Naive thymus-derived CD4-positive, alpha-beta T cell (primary cell): Measurements from ENCODE around the gene MATK. TPM values are rescaled to one million over a fixed set of nuclear protein-coding genes. Genes with fewer than 3 reads are reported as not detected.
"Not testable (repeated sequence)": the region's sequence is repeated elsewhere in the genome, so short reads cannot be mapped to it uniquely, and the experiment has no call there.

ENCODE experiments used
- ATAC-seq: fragments of 150-1000 bp; cut with Tn5 transposase; 2 replicates; pipeline ENCODE4 v1.10.0; 2021; ENCODE audit warnings: mild to moderate bottlenecking, moderate library complexity
- CTCF ChIA-PET: fragments of 350-600 bp; sonication (Branson Sonifier 250); formaldehyde crosslinking; loops from one replicate; lab custom pipeline; 2021; ENCODE audit warnings: antibody characterized with exemption; lab: Charles Lee
- POLR2A ChIA-PET: fragments of 350-600 bp; sonication (Branson Sonifier 250); formaldehyde crosslinking; loops from one replicate; lab custom pipeline; 2021; ENCODE audit warnings: antibody characterized with exemption, inconsistent platforms; lab: Charles Lee
- DNase-seq, 9 donors: peaks; one replicate each; pipeline versions ENCODE4 v3.0.0 to v3.0.0-alpha.2; 2020 to 2022; ENCODE audit warnings: mixed read lengths in 1 of 9
- H3K27ac ChIP-seq: one replicate; pipeline ENCODE4 v1.7.0; 2013; ENCODE audit warnings: mild to moderate bottlenecking, low read depth, low read length, moderate library complexity
- H3K27me3 ChIP-seq, 2 donors: one replicate each; pipeline ENCODE4 v1.7.0; 2013; ENCODE audit warnings: low read length in 2 of 2, mild to moderate bottlenecking in 2 of 2, moderate library complexity in 2 of 2; ENCODE audit not compliant: control insufficient read depth in 2 of 2, insufficient read depth in 2 of 2
- H3K36me3 ChIP-seq, 3 experiments: 1 replicate in 2 of 3; 2 replicates in 1 of 3; pipeline ENCODE4 v1.7.0; 2013; ENCODE audit warnings: low read length in 3 of 3, mild to moderate bottlenecking in 3 of 3, moderate library complexity in 1 of 3; ENCODE audit not compliant: insufficient read depth in 3 of 3, control insufficient read depth in 2 of 3
- H3K4me1 ChIP-seq, 2 donors: one replicate each; pipeline ENCODE4 v1.7.0; 2013; ENCODE audit warnings: low read length in 2 of 2, mild to moderate bottlenecking in 2 of 2, moderate library complexity in 1 of 2; ENCODE audit not compliant: control insufficient read depth in 2 of 2, insufficient read depth in 2 of 2
- H3K4me3 ChIP-seq: 2 replicates; pipeline ENCODE4 v1.7.0; 2013; ENCODE audit warnings: mild to moderate bottlenecking, low read length
- H3K9me3 ChIP-seq, 3 experiments: 1 replicate in 2 of 3; 2 replicates in 1 of 3; pipeline ENCODE4 v1.7.0; 2013; ENCODE audit warnings: low read length in 3 of 3; ENCODE audit not compliant: control insufficient read depth in 2 of 3
- H3K27ac Mint-ChIP-seq, 9 donors: one replicate each; pipeline ENCODE4 v1.8.0; 2020 to 2022; ENCODE audit warnings: mixed read lengths in 9 of 9, mild to moderate bottlenecking in 8 of 9, moderate library complexity in 5 of 9, inconsistent platforms in 2 of 9
- H3K27me3 Mint-ChIP-seq, 5 donors: one replicate each; pipeline ENCODE4 v1.8.0; 2021 to 2022; ENCODE audit warnings: mixed read lengths in 5 of 5, mild to moderate bottlenecking in 1 of 5
- H3K36me3 Mint-ChIP-seq, 5 donors: one replicate each; pipeline ENCODE4 v1.8.0; 2020 to 2022; ENCODE audit warnings: mixed read lengths in 5 of 5, mild to moderate bottlenecking in 3 of 5, inconsistent platforms in 1 of 5
- H3K4me1 Mint-ChIP-seq, 7 donors: one replicate each; pipeline ENCODE4 v1.8.0; 2020 to 2022; ENCODE audit warnings: mixed read lengths in 7 of 7, mild to moderate bottlenecking in 3 of 7, inconsistent platforms in 1 of 7
- H3K4me3 Mint-ChIP-seq, 10 donors: one replicate each; pipeline ENCODE4 v1.8.0; 2020 to 2022; ENCODE audit warnings: mild to moderate bottlenecking in 10 of 10, mixed read lengths in 10 of 10, moderate library complexity in 6 of 10, inconsistent platforms in 2 of 10
- H3K9me3 Mint-ChIP-seq, 11 donors: one replicate each; pipeline ENCODE4 v1.8.0; 2020 to 2022; ENCODE audit warnings: mixed read lengths in 11 of 11, mild to moderate bottlenecking in 4 of 11, inconsistent platforms in 1 of 11, moderate library complexity in 1 of 11
- intact Hi-C, 2 donors: fragments of 100-400 bp; cut with micrococcal nuclease; formaldehyde crosslinking; loops; one replicate each; pipeline ENCODE4 v1.15.1; 2023
- polyA plus RNA-seq, 2 donors: library from polyadenylated mRNA; unstranded; fragments of 300-500 nt; fragmentation: Illumina TruSeq; gene quantifications; one replicate each; pipeline ENCODE4 v1.2.3, GENCODE V29; 2021
- total RNA-seq, 6 experiments: library from RNA in 5 of 6; stranded (reverse) in 5 of 6; gene quantifications; 1 replicate in 5 of 6; 2 replicates in 1 of 6; pipeline ENCODE4 v1.2.3 and lab custom pipeline; 2021 to 2026

The MATK gene
- total and polyA plus RNA-seq, 7 experiments from 2014 or later = 1.6 to 32.6 (median 13.0) TPM

- H3K27ac ChIP-seq = no peak overlapping the region
- Mint-ChIP-seq H3K9me3 (peaks cover 0 to 9% (median 0%) of the 10 kb centered on the region in 11 donors), H3K4me3 (peak overlapping the region in 3 of 10 donors; percentile 35 to 72 (median 51)), H3K27me3 (peaks cover 0 to 5% (median 0%) of the 10 kb centered on the region in 5 donors), H3K27ac (peak overlapping the region in 1 of 9 donors; percentile 82), H3K36me3 (peaks cover 0 to 13% (median 11%) of the 10 kb centered on the region in 5 donors), H3K4me1 (peaks cover 5 to 24% (median 17%) of the 10 kb centered on the region in 7 donors)
- peaks cover 0 to 48% (median 7%) of the 10 kb centered on the region in 3 experiments for H3K36me3 ChIP-seq
- H3K4me1 ChIP-seq = peaks cover 6 to 14% of the 10 kb centered on the region in 2 donors
- ChIA-PET CTCF (no interaction called here), POLR2A (interaction anchor here (0.7 kb wide), 1 partner anchor 610 kb away, joined by 3 read pairs; no protein-coding TSS in a partner anchor)
- intact Hi-C loops = loop anchor here in 1 of 2 donors (10.0 kb wide), 1 partner anchor 212 kb away; the partner anchor contains the start of gene MFSD12
- H3K27me3 ChIP-seq = no peaks in the 10 kb centered on the region
- no peaks in the 10 kb centered on the region for H3K9me3 ChIP-seq
- no peak overlapping the region for H3K4me3 ChIP-seq
- ATAC-seq = no peak
- DNase-seq = no peak
Observed at GRCh38 chr19:3767050-3767449, 19.1 kb downstream of the MATK start.

DNA sequence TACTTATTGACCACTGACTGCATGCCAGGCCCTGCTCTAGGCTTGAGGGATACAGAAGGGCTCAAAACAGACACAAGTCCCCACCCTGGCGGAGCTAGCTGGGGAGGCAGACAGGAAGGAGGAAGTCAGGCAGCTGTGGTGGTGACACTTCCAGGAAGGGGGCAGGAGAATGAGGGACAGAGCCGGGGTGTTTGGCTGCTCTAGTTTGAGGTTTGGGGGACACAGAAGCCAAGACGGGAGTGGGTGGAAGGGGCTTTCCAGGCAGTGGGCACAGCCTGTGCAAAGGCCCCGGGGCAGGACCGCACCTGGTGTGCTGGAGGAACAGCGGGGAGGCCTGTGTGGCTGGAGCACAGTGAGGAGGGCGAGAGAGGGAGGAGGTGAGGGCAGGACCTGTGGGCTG, 19.7 kb downstream of the MATK start:
- H3K27me3 ChIP-seq = no peaks in the 10 kb centered on the region
- no peaks in the 10 kb centered on the region for H3K9me3 ChIP-seq
- Mint-ChIP-seq H3K36me3 (peaks cover 0 to 13% (median 11%) of the 10 kb centered on the region in 5 donors), H3K27ac (peak overlapping the region in 6 of 9 donors; percentile 15 to 83 (median 55)), H3K4me3 (peak overlapping the region in 7 of 10 donors; percentile 21 to 72 (median 50)), H3K27me3 (peaks cover 0 to 5% (median 0%) of the 10 kb centered on the region in 5 donors), H3K9me3 (peaks cover 0 to 9% (median 0%) of the 10 kb centered on the region in 11 donors), H3K4me1 (peaks cover 10 to 29% (median 22%) of the 10 kb centered on the region in 7 donors)
- peaks cover 11 to 19% of the 10 kb centered on the region in 2 donors for H3K4me1 ChIP-seq
- H3K4me3 ChIP-seq = no peak overlapping the region
- ChIA-PET CTCF (interaction anchor here (0.6 kb wide), 1 partner anchor 34 kb away, joined by 3 read pairs; no protein-coding TSS in a partner anchor), POLR2A (interaction anchor here (0.7 kb wide), 1 partner anchor 611 kb away, joined by 3 read pairs; no protein-coding TSS in a partner anchor)
- ATAC-seq = no peak
- peak overlapping the region; percentile 16 for H3K27ac ChIP-seq
- intact Hi-C loops = loop anchor here in 1 of 2 donors (10.0 kb wide), 1 partner anchor 212 kb away; the partner anchor contains the start of gene MFSD12
- no peak for DNase-seq
- peaks cover 0 to 48% (median 7%) of the 10 kb centered on the region in 3 experiments for H3K36me3 ChIP-seq

- H3K27me3 Mint-ChIP-seq, H3K4me3 ChIP-seq, H3K27ac Mint-ChIP-seq, H3K9me3 ChIP-seq, H3K27ac ChIP-seq, H3K9me3 Mint-ChIP-seq, DNase-seq, ATAC-seq, H3K27me3 ChIP-seq, POLR2A ChIA-PET: not testable (repeated sequence)
- H3K4me1 Mint-ChIP-seq = peaks cover 17 to 34% (median 30%) of the 10 kb centered on the region in 7 donors
- intact Hi-C loops = loop anchor here in 1 of 2 donors (10.0 kb wide), 1 partner anchor 211 kb away; the partner anchor contains the start of gene MFSD12
- peaks cover 0 to 13% (median 11%) of the 10 kb centered on the region in 5 donors for H3K36me3 Mint-ChIP-seq
- Histone ChIP-seq H3K4me1 (peaks cover 11 to 24% of the 10 kb centered on the region in 2 donors), H3K36me3 (peaks cover 0 to 48% (median 7%) of the 10 kb centered on the region in 3 experiments)
- H3K4me3 Mint-ChIP-seq = peak overlapping the region in 1 of 10 donors; percentile 72
- CTCF ChIA-PET = interaction anchor here (0.6 kb wide), 1 partner anchor 35 kb away, joined by 3 read pairs; no protein-coding TSS in a partner anchor
Observed at GRCh38 chr19:3765757-3766156, 20.4 kb downstream of the MATK start.

- no peaks in the 10 kb centered on the region for H3K27me3 ChIP-seq
- Mint-ChIP-seq H3K9me3 (peaks cover 0 to 8% (median 0%) of the 10 kb centered on the region in 11 donors), H3K4me3 (peak overlapping the region in 1 of 10 donors; percentile 72), H3K4me1 (peaks cover 17 to 40% (median 34%) of the 10 kb centered on the region in 7 donors), H3K36me3 (peaks cover 0 to 13% (median 11%) of the 10 kb centered on the region in 5 donors), H3K27me3 (peaks cover 0 to 5% (median 0%) of the 10 kb centered on the region in 5 donors), H3K27ac (no peak overlapping the region)
- intact Hi-C loops = loop anchor here in 1 of 2 donors (10.0 kb wide), 1 partner anchor 210 kb away; the partner anchor contains the start of gene MFSD12
- no peak overlapping the region for H3K27ac ChIP-seq
- H3K4me3 ChIP-seq = no peak overlapping the region
- no peaks in the 10 kb centered on the region for H3K9me3 ChIP-seq
- POLR2A ChIA-PET = no interaction called here
- H3K4me1 ChIP-seq = peaks cover 14 to 28% of the 10 kb centered on the region in 2 donors
- CTCF ChIA-PET = no interaction called here
- peaks cover 0 to 47% (median 7%) of the 10 kb centered on the region in 3 experiments for H3K36me3 ChIP-seq
- ATAC-seq = no peak
- DNase-seq = no peak
Observed at GRCh38 chr19:3765121-3765520, 21.1 kb downstream of the MATK start.

DNA sequence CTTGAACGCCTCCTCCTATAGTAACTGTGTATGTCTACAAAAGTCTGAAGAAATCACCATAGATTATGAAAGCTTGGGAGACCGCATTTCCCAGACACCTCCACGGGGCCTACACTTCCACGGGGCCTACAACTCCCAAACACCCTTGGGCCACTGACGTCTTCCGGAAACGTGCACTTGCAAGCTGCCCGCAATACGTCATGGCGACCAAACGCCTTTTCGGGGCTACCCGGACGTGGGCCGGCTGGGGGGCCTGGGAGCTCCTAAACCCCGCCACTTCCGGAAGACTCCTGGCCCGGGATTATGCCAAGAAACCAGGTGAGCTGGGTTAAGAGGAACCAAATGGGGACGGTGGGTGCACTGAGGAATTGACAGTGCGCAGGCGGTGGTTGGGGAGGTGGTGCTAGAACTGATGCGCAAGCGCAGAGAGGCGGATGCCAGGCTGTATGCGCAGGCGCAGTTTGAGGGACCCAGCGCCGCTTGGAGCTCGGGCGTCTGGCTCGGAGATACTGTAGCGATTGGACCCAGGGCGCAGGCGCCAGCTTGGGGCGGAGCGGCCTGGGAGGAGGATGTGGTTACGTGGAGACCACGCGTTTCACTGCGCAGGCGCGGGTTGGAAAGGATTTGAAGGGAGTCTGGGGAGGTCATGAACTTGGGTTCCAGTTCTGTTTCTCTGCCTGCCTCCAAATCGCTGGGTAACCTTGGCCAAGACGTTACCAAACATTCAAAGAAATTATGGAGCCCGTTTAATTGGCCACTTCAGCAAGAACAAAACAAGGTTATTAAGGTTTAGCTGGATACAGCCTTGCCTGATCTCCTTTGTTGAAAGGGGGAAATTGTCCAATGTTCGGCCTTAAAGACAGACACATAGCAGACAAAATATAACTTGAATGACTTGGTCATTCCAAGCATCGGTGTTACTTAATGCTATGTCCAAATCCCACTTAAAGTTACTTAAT, 23.4 kb downstream of the MATK start, which contains the start of gene MRPL54:
Gene MRPL54 (plus strand): TSS at position 182 of the 959 bp plus-strand sequence. CDS start 19 bp downstream, at position 201.
- Mint-ChIP-seq H3K9me3 (peaks cover 0 to 8% (median 0%) of the 10 kb centered on the region in 11 donors), H3K27me3 (peaks cover 0 to 5% (median 0%) of the 10 kb centered on the region in 5 donors), H3K4me3 (peak within 1 kb of the TSS; percentile 93 to 99 (median 98)), H3K27ac (peak within 1 kb of the TSS; percentile 99 to 100 (median 100)), H3K36me3 (peaks cover 0 to 12% (median 6%) of the 10 kb centered on the region in 5 donors), H3K4me1 (peaks cover 23 to 59% (median 39%) of the 10 kb centered on the region in 7 donors)
- ATAC-seq (peak; percentile 89), DNase-seq (peak; percentile 98 to 100 (median 100))
- Histone ChIP-seq H3K9me3 (no peaks in the 10 kb centered on the region), H3K36me3 (peaks cover 0 to 31% (median 7%) of the 10 kb centered on the region in 3 experiments), H3K4me3 (peak within 1 kb of the TSS; percentile 96), H3K4me1 (peaks cover 19 to 44% of the 10 kb centered on the region in 2 donors), H3K27ac (peak within 1 kb of the TSS; percentile 100), H3K27me3 (no peaks in the 10 kb centered on the region)
- POLR2A ChIA-PET = interaction anchor here (0.6 to 3.0 kb wide), 50 partner anchors 8 to 969 kb away, joined by 3 to 43 read pairs (median 4); partner anchors contain the start of genes CHAF1A, EEF2, HDGFL2 and HMG20B
- intact Hi-C loops = loop anchor here (1.0 to 10.0 kb wide), 21 partner anchors 41 to 1205 kb away; partner anchors contain the start of genes FZR1 (in 2 of the 2), HMG20B (in 2 of the 2), NCLN (in 2 of the 2) and YJU2 (in 2 of the 2)
- CTCF ChIA-PET = interaction anchor here (0.7 to 3.2 kb wide), 16 partner anchors 14 to 639 kb away, joined by 3 to 20 read pairs (median 3); partner anchors contain the start of gene EEF2
